Parietal lobe (tissue), 1 donor: Measurements from ENCODE around the gene ADD1. TPM values are rescaled to one million over a fixed set of nuclear protein-coding genes. Genes with fewer than 3 reads are reported as not detected.

Experiments
- total RNA-seq: library from RNA; depleted of rRNA; stranded (reverse); fragments of >200 nt; gene quantifications from one replicate; pipeline ENCODE4 v1.2.3, GENCODE V29; 2014

The ADD1 gene
- 324 TPM for total RNA-seq

GRCh38 chr4:2843263-2843940, at the start of gene ADD1:
Gene ADD1, plus strand, starts transcription at chr4:2843844. Its CDS starts 32,072 bp downstream, at chr4:2875916.

GRCh38 chr4:2963175-2963965, 119.7 kb downstream of the ADD1 start, which contains the start of the genes GRK4 and NOP14:
Gene GRK4, plus strand, starts transcription at chr4:2963571. Its CDS starts 500 bp downstream, at chr4:2964071.
Gene NOP14, minus strand, starts transcription at chr4:2963406. Its CDS starts 87 bp downstream, at chr4:2963319.

Other genes with a start within 250 kb of the ADD1 start
- 6.9 TPM for gene TNIP2, start 87.5 kb upstream of the ADD1 start, total RNA-seq
- gene SH3BP2, start 50.8 kb upstream of the ADD1 start, total RNA-seq: 59.8 TPM
- 8.1 TPM for gene NOP14, start 119.6 kb downstream of the ADD1 start, total RNA-seq
- 37.6 TPM for gene GRK4, start 119.7 kb downstream of the ADD1 start, total RNA-seq
- gene HTT-AS, start 230.7 kb downstream of the ADD1 start, total RNA-seq: not detected
- gene HTT, start 230.8 kb downstream of the ADD1 start, total RNA-seq: 210 TPM